Caco-2 (cell line): ENCODE results near the gene IBTK. TPM values are rescaled to one million over a fixed set of nuclear protein-coding genes. Genes with fewer than 3 reads are reported as not detected.
A peak's percentile ranks its signal among the peaks of the same experiment; 100 is the strongest.

Experiments used
- BruUV-seq: library from RNA; stranded (reverse); fragments of 400-500 nt; replicated peaks from 2 replicates; lab custom pipeline; 2021; lab: Mats Ljungman, UMichigan
- CTCF ChIA-PET: fragments of 300-600 bp; sonication (Branson Sonifier 250); formaldehyde crosslinking; loops from one replicate; lab custom pipeline; 2022; ENCODE audit warnings: antibody characterized with exemption; lab: Charles Lee
- POLR2A ChIA-PET: fragments of 300-600 bp; sonication (Branson Sonifier 250); formaldehyde crosslinking; loops from one replicate; lab custom pipeline; 2022; ENCODE audit warnings: antibody characterized with exemption; lab: Charles Lee
- DNase-seq, 2 experiments: peaks; one replicate each; pipeline versions ENCODE4 v3.0.0 to v3.0.0-alpha.2; 2020 to 2022
- H3K27me3 ChIP-seq: replicated peaks from 2 replicates; pipeline ENCODE4 v1.6.0; 2011; ENCODE audit warnings: low read length; ENCODE audit not compliant: control insufficient read depth, insufficient read depth
- H3K36me3 ChIP-seq: 2 replicates; pipeline ENCODE4 v1.5.1; 2011; ENCODE audit warnings: low read length; ENCODE audit not compliant: control insufficient read depth, insufficient read depth
- H3K4me1 ChIP-seq: fragments of 250-450 bp; sonication (Bioruptor Pico); 2 replicates; pipeline ENCODE4 v1.5.1; 2020; ENCODE audit warnings: mild to moderate bottlenecking
- H3K4me3 ChIP-seq: 2 replicates; pipeline ENCODE4 v1.5.1; 2011; ENCODE audit warnings: low read depth, mild to moderate bottlenecking, control low read depth, low read length
- H3K9me3 ChIP-seq: fragments of 250-450 bp; sonication (Bioruptor Pico); 2 replicates; pipeline ENCODE4 v1.5.1; 2020; ENCODE audit warnings: mild to moderate bottlenecking, moderate library complexity
- H3K27ac Mint-ChIP-seq: one replicate; pipeline ENCODE4 v1.8.0; 2022; ENCODE audit warnings: mixed read lengths; ENCODE audit not compliant: unreplicated experiment
- H3K27me3 Mint-ChIP-seq: one replicate; pipeline ENCODE4 v1.8.0; 2022; ENCODE audit warnings: mixed read lengths; ENCODE audit not compliant: insufficient read depth, unreplicated experiment
- H3K36me3 Mint-ChIP-seq: one replicate; pipeline ENCODE4 v1.8.0; 2022; ENCODE audit warnings: mild to moderate bottlenecking, mixed read lengths; ENCODE audit not compliant: insufficient read depth, unreplicated experiment
- H3K4me1 Mint-ChIP-seq: one replicate; pipeline ENCODE4 v1.8.0; 2022; ENCODE audit warnings: low read depth, mixed read lengths; ENCODE audit not compliant: unreplicated experiment
- H3K4me3 Mint-ChIP-seq: one replicate; pipeline ENCODE4 v1.8.0; 2022; ENCODE audit warnings: mild to moderate bottlenecking, moderate library complexity, mixed read lengths; ENCODE audit not compliant: unreplicated experiment
- H3K9me3 Mint-ChIP-seq: one replicate; pipeline ENCODE4 v1.8.0; 2022; ENCODE audit warnings: mixed read lengths; ENCODE audit not compliant: unreplicated experiment
- intact Hi-C: fragments of 100-400 bp; cut with micrococcal nuclease; formaldehyde crosslinking; loops from one replicate; pipeline ENCODE4 v1.10.0; 2022; ENCODE audit not compliant: unreplicated experiment
- total RNA-seq: library from RNA; stranded (reverse); gene quantifications from 2 replicates; pipeline ENCODE4 v1.2.3, GENCODE V29; 2022
- TF ChIP-seq, protein P1 (sequence below), 2 experiments: fragments of 200-600 bp in 1 of 2; IDR thresholded peaks; 1 replicate in 1 of 2; 2 replicates in 1 of 2; pipeline versions ENCODE4 v1.5.1 to v1.8.0; 2011 to 2022; ENCODE audit warnings: antibody characterized with exemption in 1 of 2, control low read depth in 1 of 2, inconsistent platforms in 1 of 2, low read depth in 1 of 2, low read length in 1 of 2, mild to moderate bottlenecking in 1 of 2, moderate library complexity in 1 of 2; ENCODE audit not compliant: insufficient read depth in 1 of 2, severe bottlenecking in 1 of 2, unreplicated experiment in 1 of 2

Gene IBTK
- total RNA-seq, 1 experiment from 2014 or later: 29.4 TPM

DNA sequence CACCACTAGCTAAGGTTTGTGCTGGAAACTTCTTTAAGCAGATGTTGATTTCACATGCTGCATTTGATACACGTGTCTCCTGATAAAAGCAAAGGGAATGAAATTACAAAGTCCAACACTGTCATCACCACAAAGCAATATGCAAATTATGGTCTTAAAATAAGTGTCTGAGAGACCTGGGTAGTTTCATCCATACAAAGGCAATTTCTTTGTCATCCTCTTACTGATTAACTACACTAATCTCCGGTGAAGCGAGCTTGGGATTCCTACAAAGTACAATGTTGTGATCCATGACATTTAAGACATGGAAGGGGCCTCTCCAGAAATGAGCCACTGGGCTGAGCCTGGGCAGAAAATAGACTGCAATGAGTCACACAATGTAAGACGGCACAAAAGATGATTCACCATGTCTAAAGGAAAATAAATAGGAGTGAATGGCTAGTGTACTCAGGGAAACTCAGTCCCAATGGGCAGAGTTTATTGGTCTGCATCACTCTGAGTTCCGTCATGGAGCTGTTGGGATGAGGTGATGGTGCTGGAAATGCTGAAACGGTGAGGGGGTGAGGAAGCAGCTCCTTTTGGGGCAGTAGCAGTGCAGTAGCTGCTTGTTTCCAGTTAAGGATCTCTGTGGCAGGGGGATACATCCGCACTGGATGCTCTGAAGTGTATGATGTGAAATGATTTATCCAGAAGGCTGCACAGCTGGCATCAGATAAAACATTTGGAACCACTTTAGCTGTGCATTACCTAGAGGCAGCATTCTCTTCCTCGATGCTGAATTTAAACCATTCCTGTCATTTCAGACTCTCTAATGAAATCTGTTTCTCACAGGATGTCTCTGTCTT is 103.3 kb downstream of the IBTK start:
- Histone ChIP-seq H3K27me3 (no peaks in the 10 kb centered on the region), H3K36me3 (no peaks in the 10 kb centered on the region), H3K4me1 (peaks cover 34% of the 10 kb centered on the region), H3K9me3 (no peaks in the 10 kb centered on the region), H3K4me3 (no peak overlapping the region)
- CTCF ChIA-PET: interaction anchor here (0.6 to 1.1 kb wide), 3 partner anchors 103 to 398 kb away, joined by 3 to 6 read pairs (median 3); no protein-coding TSS in a partner anchor
- H3K36me3 Mint-ChIP-seq: no peaks in the 10 kb centered on the region
- TF ChIP-seq, protein P1, sequence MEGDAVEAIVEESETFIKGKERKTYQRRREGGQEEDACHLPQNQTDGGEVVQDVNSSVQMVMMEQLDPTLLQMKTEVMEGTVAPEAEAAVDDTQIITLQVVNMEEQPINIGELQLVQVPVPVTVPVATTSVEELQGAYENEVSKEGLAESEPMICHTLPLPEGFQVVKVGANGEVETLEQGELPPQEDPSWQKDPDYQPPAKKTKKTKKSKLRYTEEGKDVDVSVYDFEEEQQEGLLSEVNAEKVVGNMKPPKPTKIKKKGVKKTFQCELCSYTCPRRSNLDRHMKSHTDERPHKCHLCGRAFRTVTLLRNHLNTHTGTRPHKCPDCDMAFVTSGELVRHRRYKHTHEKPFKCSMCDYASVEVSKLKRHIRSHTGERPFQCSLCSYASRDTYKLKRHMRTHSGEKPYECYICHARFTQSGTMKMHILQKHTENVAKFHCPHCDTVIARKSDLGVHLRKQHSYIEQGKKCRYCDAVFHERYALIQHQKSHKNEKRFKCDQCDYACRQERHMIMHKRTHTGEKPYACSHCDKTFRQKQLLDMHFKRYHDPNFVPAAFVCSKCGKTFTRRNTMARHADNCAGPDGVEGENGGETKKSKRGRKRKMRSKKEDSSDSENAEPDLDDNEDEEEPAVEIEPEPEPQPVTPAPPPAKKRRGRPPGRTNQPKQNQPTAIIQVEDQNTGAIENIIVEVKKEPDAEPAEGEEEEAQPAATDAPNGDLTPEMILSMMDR (IDR thresholded peaks at IDR 0.05; ENCODE audit: insufficient read depth in 1 of 2, low read depth in 1 of 2, low read length in 1 of 2, severe bottlenecking in 1 of 2, unreplicated experiment in 1 of 2): no peak
- BruUV-seq: TSS peak; percentile 87
- DNase-seq: peak; percentile 71 to 81
- POLR2A ChIA-PET: no interaction called here
- peak overlapping the region; percentile 90 for H3K27ac Mint-ChIP-seq
- H3K9me3 Mint-ChIP-seq: no peaks in the 10 kb centered on the region
- no peaks in the 10 kb centered on the region for H3K27me3 Mint-ChIP-seq
- peaks cover 18% of the 10 kb centered on the region for H3K4me1 Mint-ChIP-seq
- H3K4me3 Mint-ChIP-seq: peak overlapping the region; percentile 67
- intact Hi-C loops: loop anchor here (5.0 to 10.0 kb wide), 3 partner anchors 47 to 519 kb away; no protein-coding TSS in a partner anchor

DNA sequence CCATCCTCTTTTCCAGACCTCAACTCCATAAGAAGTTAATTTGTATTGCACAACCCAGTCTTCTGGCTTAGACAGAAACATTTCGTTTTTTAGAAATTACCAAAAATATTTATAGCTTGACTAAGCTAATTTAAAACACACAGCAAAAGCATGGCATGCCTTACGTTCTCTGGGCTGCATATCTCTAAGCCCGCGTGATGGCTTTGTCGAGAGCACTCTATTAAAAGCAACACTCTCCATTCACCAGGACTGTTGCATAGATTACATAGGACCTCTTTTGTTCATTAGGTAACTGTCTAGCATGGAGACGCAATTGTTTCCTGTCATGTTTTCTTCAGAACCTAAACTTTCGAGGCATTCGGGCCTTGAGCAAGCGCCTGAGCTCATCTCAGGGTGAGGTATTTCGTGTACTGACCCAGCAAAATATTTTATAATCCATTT is 104.5 kb downstream of the IBTK start:
- CTCF ChIA-PET: no interaction called here
- H3K27me3 Mint-ChIP-seq: no peaks in the 10 kb centered on the region
- H3K36me3 ChIP-seq: no peaks in the 10 kb centered on the region
- no peaks in the 10 kb centered on the region for H3K36me3 Mint-ChIP-seq
- H3K4me3 ChIP-seq: no peak overlapping the region
- POLR2A ChIA-PET: no interaction called here
- peak overlapping the region; percentile 90 for H3K27ac Mint-ChIP-seq
- DNase-seq: no peak
- no peaks in the 10 kb centered on the region for H3K9me3 ChIP-seq
- no peaks in the 10 kb centered on the region for H3K27me3 ChIP-seq
- H3K4me3 Mint-ChIP-seq: no peak overlapping the region
- peaks cover 34% of the 10 kb centered on the region for H3K4me1 ChIP-seq
- no TSS peak for BruUV-seq
- H3K9me3 Mint-ChIP-seq: no peaks in the 10 kb centered on the region
- intact Hi-C loops: loop anchor here (5.0 to 10.0 kb wide), 3 partner anchors 46 to 518 kb away; no protein-coding TSS in a partner anchor
- H3K4me1 Mint-ChIP-seq: peaks cover 18% of the 10 kb centered on the region
- TF ChIP-seq, protein P1 (IDR thresholded peaks at IDR 0.05; ENCODE audit: insufficient read depth in 1 of 2, low read depth in 1 of 2, low read length in 1 of 2, severe bottlenecking in 1 of 2, unreplicated experiment in 1 of 2): no peak

DNA sequence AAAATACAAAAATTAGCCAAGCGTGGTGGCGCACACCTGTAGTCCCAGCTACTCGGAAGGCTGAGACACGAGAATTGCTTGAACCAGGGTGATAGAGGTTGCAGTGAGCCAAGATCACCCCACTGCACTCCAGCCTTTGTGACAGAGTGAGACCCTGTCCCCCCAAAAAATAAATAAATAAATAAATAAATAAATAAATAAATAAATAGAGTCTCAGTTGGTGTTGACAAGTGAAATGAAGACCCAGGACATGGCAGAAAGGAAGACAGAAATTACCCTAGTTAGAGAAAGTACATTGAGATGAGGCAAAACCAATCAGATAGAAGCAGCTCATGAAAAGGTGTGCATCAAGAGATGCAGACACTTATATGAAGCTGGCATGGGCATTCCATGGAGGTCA is 105.0 kb downstream of the IBTK start:
- BruUV-seq: no TSS peak
- POLR2A ChIA-PET: no interaction called here
- Mint-ChIP-seq H3K9me3 (no peaks in the 10 kb centered on the region), H3K4me1 (peaks cover 18% of the 10 kb centered on the region), H3K36me3 (no peaks in the 10 kb centered on the region), H3K4me3 (no peak overlapping the region), H3K27ac (no peak overlapping the region), H3K27me3 (no peaks in the 10 kb centered on the region)
- H3K27me3 ChIP-seq: no peaks in the 10 kb centered on the region
- DNase-seq: no peak
- H3K4me3 ChIP-seq: no peak overlapping the region
- TF ChIP-seq, protein P1 (IDR thresholded peaks at IDR 0.05; ENCODE audit: insufficient read depth in 1 of 2, low read depth in 1 of 2, low read length in 1 of 2, severe bottlenecking in 1 of 2, unreplicated experiment in 1 of 2): no peak
- CTCF ChIA-PET: no interaction called here
- no peaks in the 10 kb centered on the region for H3K9me3 ChIP-seq
- H3K4me1 ChIP-seq: peaks cover 34% of the 10 kb centered on the region
- intact Hi-C loops: loop anchor here (5.0 to 10.0 kb wide), 3 partner anchors 45 to 518 kb away; no protein-coding TSS in a partner anchor
- no peaks in the 10 kb centered on the region for H3K36me3 ChIP-seq
